Bronchial epithelial cell (primary cell): Measurements from ENCODE around the gene ZNF132. TPM values are rescaled to one million over a fixed set of nuclear protein-coding genes. Genes with fewer than 3 reads are reported as not detected.
A peak's percentile ranks its signal among the peaks of the same experiment; 100 is the strongest.
"Not testable (repeated sequence)": the region's sequence is repeated elsewhere in the genome, so short reads cannot be mapped to it uniquely, and the experiment has no call there.

Experiments used
- DNase-seq: peaks from one replicate; pipeline ENCODE4 v3.0.0-alpha.2; 2010; ENCODE audit warnings: low read depth
- FAIRE-seq: peaks from 2 replicates; lab custom pipeline; 2011; peaks lifted over from hg19 to GRCh38; lab: Jason Lieb, UNC
- H3K27me3 ChIP-seq: 2 replicates; pipeline ENCODE4 v1.5.1; 2011; ENCODE audit warnings: low read length; ENCODE audit not compliant: control insufficient read depth, insufficient read depth
- H3K36me3 ChIP-seq: 2 replicates; pipeline ENCODE4 v1.5.1; 2011; ENCODE audit warnings: low read length; ENCODE audit not compliant: control insufficient read depth, insufficient read depth
- H3K4me3 ChIP-seq: 2 replicates; pipeline ENCODE4 v1.5.1; 2011; ENCODE audit warnings: mild to moderate bottlenecking, low read depth, low read length, control low read depth
- CTCF ChIP-seq: IDR thresholded peaks from 2 replicates; pipeline ENCODE4 v1.5.1; 2011; ENCODE audit warnings: mild to moderate bottlenecking, moderate library complexity, low read length, control low read depth, inconsistent platforms; ENCODE audit not compliant: insufficient read depth, severe bottlenecking
- total RNA-seq: library from RNA; depleted of rRNA; stranded (reverse); fragments of >200 nt; gene quantifications from 2 replicates; pipeline ENCODE4 v1.2.1, GENCODE V29; 2014

The ZNF132 gene
- total RNA-seq: 5.5 and 5.8 TPM in 2 replicates

- TF ChIP-seq CTCF: no peak
- no peaks in the 10 kb centered on the region for H3K27me3 ChIP-seq
- DNase-seq (peak; percentile 99), FAIRE-seq (peak; percentile 97)
- H3K36me3 ChIP-seq: peaks cover 1% of the 10 kb centered on the region
- peak within 1 kb of the TSS; percentile 79 for H3K4me3 ChIP-seq
Observed at GRCh38 chr19:58439576-58440554, at the start of gene ZNF132. Gene ZNF132 (minus strand): TSS chr19:58440153. CDS start chr19:58439821, 332 bp downstream.

- not testable (repeated sequence) for FAIRE-seq, H3K27me3 ChIP-seq, H3K36me3 ChIP-seq
Observed at GRCh38 chr19:58484349-58484748, 44.4 kb upstream of the ZNF132 start.

GRCh38 chr19:58483776-58484175, 43.8 kb upstream of the ZNF132 start:
- no peak for FAIRE-seq

More at GRCh38 chr19:58484349-58484748, 44.4 kb upstream of the ZNF132 start:
- not testable (repeated sequence) for DNase-seq, H3K4me3 ChIP-seq

GRCh38 chr19:58482372-58482771, 42.4 kb upstream of the ZNF132 start:
- Histone ChIP-seq H3K36me3 (peaks cover 1% of the 10 kb centered on the region), H3K4me3 (no peak overlapping the region), H3K27me3 (no peaks in the 10 kb centered on the region)
- DNase-seq: no peak
- no peak for FAIRE-seq
- TF ChIP-seq CTCF: no peak

More at GRCh38 chr19:58483776-58484175, 43.8 kb upstream of the ZNF132 start:
- Histone ChIP-seq H3K36me3 (no peaks in the 10 kb centered on the region), H3K4me3 (no peak overlapping the region), H3K27me3 (no peaks in the 10 kb centered on the region)
- TF ChIP-seq CTCF: no peak
- DNase-seq: no peak

- DNase-seq (no peak), FAIRE-seq (no peak)
Observed at GRCh38 chr19:58480831-58481230, 40.9 kb upstream of the ZNF132 start.

More at GRCh38 chr19:58480831-58481230, 40.9 kb upstream of the ZNF132 start:
- no peak for TF ChIP-seq CTCF
- peaks cover 1% of the 10 kb centered on the region for H3K36me3 ChIP-seq
- H3K4me3 ChIP-seq: no peak overlapping the region
- no peaks in the 10 kb centered on the region for H3K27me3 ChIP-seq
